IMR-90 (cell line): ENCODE data around the gene FAM110D. TPM values are rescaled to one million over a fixed set of nuclear protein-coding genes. Genes with fewer than 3 reads are reported as not detected.

Experiments used
- ATAC-seq: fragments of 200-7000 bp; cut with Tn5 transposase; 2 replicates; pipeline ENCODE4 v1.9.1; 2020; ENCODE audit warnings: low read depth, mild to moderate bottlenecking, moderate library complexity
- BruUV-seq: library from RNA; stranded (reverse); fragments of 400-500 nt; replicated peaks from 2 replicates; lab custom pipeline; 2021; lab: Mats Ljungman, UMichigan
- CTCF ChIA-PET: fragments of 300-600 bp; formaldehyde crosslinking; extraction: SDS; loops from one replicate; lab custom pipeline; 2021; ENCODE audit warnings: antibody characterized with exemption; lab: Yijun Ruan, JAX
- POLR2A ChIA-PET: fragments of 300-600 bp; sonication (Branson Sonifier 250); formaldehyde crosslinking; loops from one replicate; lab custom pipeline; 2022; ENCODE audit warnings: antibody characterized with exemption; ENCODE audit not compliant: unreplicated experiment; lab: Charles Lee
- DNase-seq: peaks from one replicate; pipeline ENCODE4 v3.0.0; 2013
- H2AFZ ChIP-seq: replicated peaks from 2 replicates; pipeline ENCODE3; 2013; ENCODE audit warnings: low read length, mild to moderate bottlenecking; ENCODE audit not compliant: poor library complexity
- H2AK5ac ChIP-seq: 2 replicates; pipeline ENCODE4 v1.6.1; 2013; ENCODE audit warnings: low read depth, low read length, inconsistent platforms
- H2AK9ac ChIP-seq: replicated peaks from 2 replicates; pipeline ENCODE3; 2013; ENCODE audit warnings: mild to moderate bottlenecking, low read depth, low read length, moderate library complexity; ENCODE audit not compliant: poor library complexity
- H2BK120ac ChIP-seq: 2 replicates; pipeline ENCODE4 v1.6.1; 2013; ENCODE audit warnings: low read depth, low read length, inconsistent platforms
- H2BK15ac ChIP-seq: 3 replicates; pipeline ENCODE4 v1.6.1; 2013; ENCODE audit warnings: low read depth, low read length, inconsistent platforms
- H2BK20ac ChIP-seq: 2 replicates; pipeline ENCODE4 v1.6.1; 2013; ENCODE audit warnings: low read depth, mild to moderate bottlenecking, inconsistent platforms, low read length, moderate library complexity
- H2BK5ac ChIP-seq: 2 replicates; pipeline ENCODE4 v1.6.1; 2013; ENCODE audit warnings: mild to moderate bottlenecking, low read depth, low read length, inconsistent platforms; ENCODE audit not compliant: poor library complexity, severe bottlenecking
- H3K14ac ChIP-seq: replicated peaks from 2 replicates; pipeline ENCODE4 v1.6.1; 2013; ENCODE audit warnings: low read depth, low read length, inconsistent platforms
- H3K18ac ChIP-seq: 2 replicates; pipeline ENCODE4 v1.6.1; 2013; ENCODE audit warnings: low read depth, low read length, control low read depth
- H3K23ac ChIP-seq: 2 replicates; pipeline ENCODE4 v1.6.1; 2013; ENCODE audit warnings: low read depth, low read length, inconsistent platforms
- H3K27ac ChIP-seq: 2 replicates; pipeline ENCODE4 v1.5.1; 2013; ENCODE audit warnings: mild to moderate bottlenecking, control low read depth, low read length; ENCODE audit not compliant: insufficient read depth
- H3K27me3 ChIP-seq: 2 replicates; pipeline ENCODE4 v1.6.1; 2013; ENCODE audit warnings: low read length; ENCODE audit not compliant: control insufficient read depth, insufficient read depth
- H3K36me3 ChIP-seq: 2 replicates; pipeline ENCODE4 v1.6.1; 2013; ENCODE audit warnings: low read length, mixed read lengths; ENCODE audit not compliant: control insufficient read depth, insufficient read depth
- H3K4ac ChIP-seq: 2 replicates; pipeline ENCODE4 v1.6.1; 2013; ENCODE audit warnings: low read depth, low read length, inconsistent platforms
- H3K4me1 ChIP-seq: 2 replicates; pipeline ENCODE4 v1.6.1; 2013; ENCODE audit warnings: low read length, mixed read lengths; ENCODE audit not compliant: control insufficient read depth, insufficient read depth
- H3K4me2 ChIP-seq: 2 replicates; pipeline ENCODE4 v1.6.1; 2013; ENCODE audit warnings: low read depth, mild to moderate bottlenecking, control low read depth, low read length, moderate library complexity
- H3K4me3 ChIP-seq: 2 replicates; pipeline ENCODE4 v1.5.1; 2013; ENCODE audit warnings: low read depth, mild to moderate bottlenecking, control low read depth, low read length, moderate library complexity; ENCODE audit not compliant: insufficient read depth
- H3K56ac ChIP-seq: 2 replicates; pipeline ENCODE4 v1.6.1; 2013; ENCODE audit warnings: low read length, inconsistent platforms; ENCODE audit not compliant: insufficient read depth; ENCODE audit errors: extremely low read depth
- H3K79me1 ChIP-seq, 2 experiments: 2 replicates each; pipeline ENCODE4 v1.6.1; 2013; ENCODE audit warnings: low read length in 2 of 2, inconsistent platforms in 1 of 2, low read depth in 1 of 2
- H3K9ac ChIP-seq: 2 replicates; pipeline ENCODE4 v1.6.1; 2013; ENCODE audit warnings: low read depth, low read length, control low read depth
- H3K9me1 ChIP-seq: 2 replicates; pipeline ENCODE4 v1.6.1; 2013; ENCODE audit warnings: low read length, inconsistent platforms; ENCODE audit not compliant: insufficient read depth
- H3K9me3 ChIP-seq: 2 replicates; pipeline ENCODE4 v1.6.1; 2013; ENCODE audit warnings: low read length; ENCODE audit not compliant: control insufficient read depth, insufficient read depth
- H4K20me1 ChIP-seq: 2 replicates; pipeline ENCODE4 v1.6.1; 2013; ENCODE audit warnings: low read length, inconsistent platforms; ENCODE audit not compliant: insufficient read depth
- H4K5ac ChIP-seq: 2 replicates; pipeline ENCODE4 v1.6.1; 2013; ENCODE audit warnings: mild to moderate bottlenecking, low read depth, low read length, control low read depth
- H4K8ac ChIP-seq, 2 experiments: 2 replicates each; pipeline ENCODE4 v1.6.1; 2013; ENCODE audit warnings: low read depth in 2 of 2, low read length in 2 of 2, control low read depth in 1 of 2, inconsistent platforms in 1 of 2
- H4K91ac ChIP-seq: 2 replicates; pipeline ENCODE4 v1.6.1; 2013; ENCODE audit warnings: low read depth, low read length, inconsistent platforms; ENCODE audit not compliant: insufficient read depth
- CEBPB ChIP-seq: IDR thresholded peaks from 2 replicates; pipeline ENCODE4 v1.6.1; 2012; ENCODE audit warnings: low read depth, low read length, improper control_type of control experiment
- MXI1 ChIP-seq: IDR thresholded peaks from 2 replicates; pipeline ENCODE4 v1.6.1; 2012; ENCODE audit warnings: low read depth, mild to moderate bottlenecking, low read length, moderate library complexity, borderline replicate concordance
- POLR2A ChIP-seq: IDR thresholded peaks from 2 replicates; pipeline ENCODE4 v1.6.1; 2012; ENCODE audit warnings: mild to moderate bottlenecking, low read depth, low read length
- RCOR1 ChIP-seq: IDR thresholded peaks from 2 replicates; pipeline ENCODE4 v1.6.1; 2012; ENCODE audit warnings: mild to moderate bottlenecking, low read length, improper control_type of control experiment; ENCODE audit not compliant: insufficient replicate concordance
- RFX5 ChIP-seq: IDR thresholded peaks from 2 replicates; pipeline ENCODE4 v1.8.0; 2012; ENCODE audit warnings: low read depth, mild to moderate bottlenecking, low read length, moderate library complexity
- WGBS, 2 experiments: methylation state at CpG; one replicate each; pipeline versions ENCODE4 v1.1.5 to v1.1.7; 2013; ENCODE audit warnings: missing lambda C conversion rate in 2 of 2; ENCODE audit not compliant: insufficient read length in 1 of 2; ENCODE audit errors: extremely low coverage in 2 of 2; 5-methylcytosine and 5-hydroxymethylcytosine counted together
- dilution Hi-C: fragments of 300-500 bp; cut with HindIII; formaldehyde crosslinking; loops from one replicate; pipeline ENCODE4 v1.14.3; 2018; ENCODE audit warnings: low sequenced_read_pairs; ENCODE audit not compliant: unreplicated experiment
- in situ Hi-C: fragments of 300-500 bp; cut with MboI; formaldehyde crosslinking; loops from 3 replicates; pipeline ENCODE4 v1.14.3; 2019; ENCODE audit warnings: low sequenced_read_pairs, inconsistent platforms, mixed read lengths
- intact Hi-C: fragments of 100-400 bp; cut with micrococcal nuclease; formaldehyde crosslinking; loops from 2 replicates; pipeline ENCODE4 v1.10.0; 2022
- polyA plus RNA-seq, 3 experiments: library from polyadenylated mRNA; depleted of rRNA; stranded (reverse); fragments of >200 nt; gene quantifications; 2 replicates each; pipeline ENCODE4 v1.2.3, GENCODE V29; 2012; ENCODE audit warnings: low replicate concordance in 1 of 3
- total RNA-seq: library from RNA; depleted of rRNA; stranded (reverse); fragments of >200 nt; gene quantifications from 2 replicates; pipeline ENCODE4 v1.2.3, GENCODE V29; 2012

FAM110D gene
- total and polyA plus RNA-seq, 2 of the 4 experiments (the other 2 are of a cell fraction) = not detected

- Histone ChIP-seq H2AFZ (peak overlapping the region; percentile 89), H3K4ac (no peak overlapping the region), H3K56ac (no peak overlapping the region), H2AK5ac (no peak overlapping the region), H3K79me1 (no peaks in the 10 kb centered on the region), H3K4me1 (peaks cover 4% of the 10 kb centered on the region), H3K9me1 (no peaks in the 10 kb centered on the region), H3K23ac (no peak overlapping the region), H3K9ac (no peak overlapping the region), H2BK5ac (no peak overlapping the region), H3K9me3 (no peaks in the 10 kb centered on the region), H2BK15ac (no peak overlapping the region), H3K18ac (no peak overlapping the region), H3K36me3 (no peaks in the 10 kb centered on the region), H3K4me3 (peak overlapping the region; percentile 30), H4K91ac (no peak overlapping the region), H3K27ac (no peak overlapping the region), H2BK120ac (no peak overlapping the region), H4K5ac (no peak overlapping the region), H4K20me1 (no peaks in the 10 kb centered on the region), H3K4me2 (peak overlapping the region; percentile 78), H2BK20ac (no peak overlapping the region), H3K14ac (no peak overlapping the region), H2AK9ac (peak overlapping the region; percentile 58), H3K27me3 (peaks cover 29% of the 10 kb centered on the region; the same call in 1 of the 2 replicates), H4K8ac (no peak overlapping the region)
- intact Hi-C loops (no loop called here), in situ Hi-C loops (no loop called here), dilution Hi-C loops (no loop called here)
- TF ChIP-seq RCOR1 = no peak
- TF ChIP-seq CEBPB = no peak
- no peak for TF ChIP-seq RFX5
- TF ChIP-seq MXI1 = no peak
- TF ChIP-seq POLR2A = no peak
- BruUV-seq = no TSS peak
- CTCF ChIA-PET = interaction anchor here (0.6 kb wide), 1 partner anchor 8 kb away, joined by 6 read pairs; no protein-coding TSS in a partner anchor
- POLR2A ChIA-PET = no interaction called here
- ATAC-seq = no peak
- WGBS, 2 experiments = 50% methylated on average over 13 of the region's 21 CpGs; no CpG with 5 or more reads in 1 of the 2 experiments
- no peak for DNase-seq
Observed at GRCh38 chr1:26162220-26162709, 3.4 kb downstream of the FAM110D start.
